Measurements from ENCODE around the gene DUS2. TPM values are rescaled to one million over a fixed set of nuclear protein-coding genes. Genes with fewer than 3 reads are reported as not detected.

DUS2 gene
- total and polyA plus RNA-seq, 2 donors: 11.1 to 12.2 TPM

GRCh38 chr16:68077866-68078700 is 55.0 kb downstream of the DUS2 start:
- Histone ChIP-seq H3K36me3 (ENCODE audit: control insufficient read depth in 2 of 2, insufficient read depth in 2 of 2, low read length in 1 of 2) (peaks cover 3 to 45% of the 10 kb centered on the region in 2 donors), H3K4me1 (ENCODE audit: control insufficient read depth in 2 of 2, insufficient read depth in 2 of 2, low read length in 2 of 2) (peaks cover 57 to 92% of the 10 kb centered on the region in 2 donors), H3K4me3 (ENCODE audit: low read length in 2 of 2) (no peak overlapping the region), H3K27me3 (ENCODE audit: control insufficient read depth in 2 of 2, insufficient read depth in 1 of 2, low read length in 1 of 2) (no peaks in the 10 kb centered on the region), H3K27ac (ENCODE audit: low read depth in 1 of 2, low read length in 1 of 2) (peak overlapping the region; percentile 79 to 89), H3K9me3 (ENCODE audit: control insufficient read depth in 2 of 2, insufficient read depth in 1 of 2, low read length in 1 of 2) (no peaks in the 10 kb centered on the region)
- 94% methylated on average over 7 of the region's 7 CpGs for WGBS
- no peak for DNase-seq (ENCODE audit: low read depth in 6 of 9, low spot score in 9 of 9)

- Histone ChIP-seq H3K4me1 (ENCODE audit: control insufficient read depth in 2 of 2, insufficient read depth in 2 of 2, low read length in 2 of 2) (peaks cover 64 to 92% of the 10 kb centered on the region in 2 donors), H3K36me3 (ENCODE audit: control insufficient read depth in 2 of 2, insufficient read depth in 2 of 2, low read length in 1 of 2) (peaks cover 3 to 41% of the 10 kb centered on the region in 2 donors), H3K4me3 (ENCODE audit: low read length in 2 of 2) (no peak overlapping the region), H3K27ac (ENCODE audit: low read depth in 1 of 2, low read length in 1 of 2) (peak overlapping the region; percentile 79 to 89), H3K9me3 (ENCODE audit: control insufficient read depth in 2 of 2, insufficient read depth in 1 of 2, low read length in 1 of 2) (no peaks in the 10 kb centered on the region), H3K27me3 (ENCODE audit: control insufficient read depth in 2 of 2, insufficient read depth in 1 of 2, low read length in 1 of 2) (no peaks in the 10 kb centered on the region)
- 96% methylated on average over 8 of the region's 8 CpGs for WGBS
- no peak for DNase-seq (ENCODE audit: low read depth in 6 of 9, low spot score in 9 of 9)
Measured at GRCh38 chr16:68078701-68079375, 55.8 kb downstream of the DUS2 start.

GRCh38 chr16:68079376-68079625 is 56.2 kb downstream of the DUS2 start:
- no peak for DNase-seq (ENCODE audit: low read depth in 6 of 9, low spot score in 9 of 9)
- peaks cover 63 to 92% of the 10 kb centered on the region in 2 donors for H3K4me1 ChIP-seq (ENCODE audit: control insufficient read depth in 2 of 2, insufficient read depth in 2 of 2, low read length in 2 of 2)

GRCh38 chr16:68079626-68080344 is 56.7 kb downstream of the DUS2 start:
- Histone ChIP-seq H3K4me3 (ENCODE audit: low read length in 2 of 2) (peak overlapping the region; percentile 1 to 20), H3K27me3 (ENCODE audit: control insufficient read depth in 2 of 2, insufficient read depth in 1 of 2, low read length in 1 of 2) (no peaks in the 10 kb centered on the region), H3K9me3 (ENCODE audit: control insufficient read depth in 2 of 2, insufficient read depth in 1 of 2, low read length in 1 of 2) (no peaks in the 10 kb centered on the region), H3K4me1 (ENCODE audit: control insufficient read depth in 2 of 2, insufficient read depth in 2 of 2, low read length in 2 of 2) (peaks cover 58 to 92% of the 10 kb centered on the region in 2 donors), H3K27ac (ENCODE audit: low read depth in 1 of 2, low read length in 1 of 2) (peak overlapping the region; percentile 79 to 89), H3K36me3 (ENCODE audit: control insufficient read depth in 2 of 2, insufficient read depth in 2 of 2, low read length in 1 of 2) (peaks cover 0 to 32% of the 10 kb centered on the region in 2 donors)
- DNase-seq (ENCODE audit: low read depth in 6 of 9, low spot score in 9 of 9): peak in 3 of 9 donors; percentile 50 to 84 (median 70)
- WGBS: 14% methylated on average over 13 of the region's 13 CpGs

More at GRCh38 chr16:68079376-68079625, 56.2 kb downstream of the DUS2 start:
- no peak overlapping the region for H3K4me3 ChIP-seq (ENCODE audit: low read length in 2 of 2)
- H3K36me3 ChIP-seq (ENCODE audit: control insufficient read depth in 2 of 2, insufficient read depth in 2 of 2, low read length in 1 of 2): peaks cover 3 to 37% of the 10 kb centered on the region in 2 donors
- H3K27ac ChIP-seq (ENCODE audit: low read depth in 1 of 2, low read length in 1 of 2): peak overlapping the region; percentile 79 to 89
- H3K9me3 ChIP-seq (ENCODE audit: control insufficient read depth in 2 of 2, insufficient read depth in 1 of 2, low read length in 1 of 2): no peaks in the 10 kb centered on the region
- no peaks in the 10 kb centered on the region for H3K27me3 ChIP-seq (ENCODE audit: control insufficient read depth in 2 of 2, insufficient read depth in 1 of 2, low read length in 1 of 2)

GRCh38 chr16:68081861-68082628 is 59.0 kb downstream of the DUS2 start:
- no peaks in the 10 kb centered on the region for H3K9me3 ChIP-seq (ENCODE audit: control insufficient read depth in 2 of 2, insufficient read depth in 1 of 2, low read length in 1 of 2)
- peaks cover 0 to 14% of the 10 kb centered on the region in 2 donors for H3K36me3 ChIP-seq (ENCODE audit: control insufficient read depth in 2 of 2, insufficient read depth in 2 of 2, low read length in 1 of 2)
- H3K4me3 ChIP-seq (ENCODE audit: low read length in 2 of 2): no peak overlapping the region
- no peak for DNase-seq (ENCODE audit: low read depth in 6 of 9, low spot score in 9 of 9)
- H3K27me3 ChIP-seq (ENCODE audit: control insufficient read depth in 2 of 2, insufficient read depth in 1 of 2, low read length in 1 of 2): no peaks in the 10 kb centered on the region
- peaks cover 50 to 76% of the 10 kb centered on the region in 2 donors for H3K4me1 ChIP-seq (ENCODE audit: control insufficient read depth in 2 of 2, insufficient read depth in 2 of 2, low read length in 2 of 2)
- no peak overlapping the region for H3K27ac ChIP-seq (ENCODE audit: low read depth in 1 of 2, low read length in 1 of 2)

- Histone ChIP-seq H3K27ac (ENCODE audit: low read depth in 1 of 2, low read length in 1 of 2) (peak overlapping the region in 1 of 2 donors; percentile 96), H3K9me3 (ENCODE audit: control insufficient read depth in 2 of 2, insufficient read depth in 1 of 2, low read length in 1 of 2) (no peaks in the 10 kb centered on the region), H3K4me1 (ENCODE audit: control insufficient read depth in 2 of 2, insufficient read depth in 2 of 2, low read length in 2 of 2) (peaks cover 50 to 71% of the 10 kb centered on the region in 2 donors), H3K36me3 (ENCODE audit: control insufficient read depth in 2 of 2, insufficient read depth in 2 of 2, low read length in 1 of 2) (peaks cover 0 to 11% of the 10 kb centered on the region in 2 donors), H3K4me3 (ENCODE audit: low read length in 2 of 2) (no peak overlapping the region), H3K27me3 (ENCODE audit: control insufficient read depth in 2 of 2, insufficient read depth in 1 of 2, low read length in 1 of 2) (no peaks in the 10 kb centered on the region)
- WGBS: 77% methylated on average over 2 of the region's 2 CpGs
- DNase-seq (ENCODE audit: low read depth in 6 of 9, low spot score in 9 of 9): no peak
Measured at GRCh38 chr16:68082629-68083238, 59.6 kb downstream of the DUS2 start.

- peak overlapping the region in 1 of 2 donors; percentile 96 for H3K27ac ChIP-seq (ENCODE audit: low read depth in 1 of 2, low read length in 1 of 2)
- H3K9me3 ChIP-seq (ENCODE audit: control insufficient read depth in 2 of 2, insufficient read depth in 1 of 2, low read length in 1 of 2): no peaks in the 10 kb centered on the region
- 98% methylated on average over 4 of the region's 4 CpGs for WGBS
- DNase-seq (ENCODE audit: low read depth in 6 of 9, low spot score in 9 of 9): no peak
- peaks cover 50 to 65% of the 10 kb centered on the region in 2 donors for H3K4me1 ChIP-seq (ENCODE audit: control insufficient read depth in 2 of 2, insufficient read depth in 2 of 2, low read length in 2 of 2)
- H3K4me3 ChIP-seq (ENCODE audit: low read length in 2 of 2): no peak overlapping the region
- H3K27me3 ChIP-seq (ENCODE audit: control insufficient read depth in 2 of 2, insufficient read depth in 1 of 2, low read length in 1 of 2): no peaks in the 10 kb centered on the region
- peaks cover 0 to 5% of the 10 kb centered on the region in 2 donors for H3K36me3 ChIP-seq (ENCODE audit: control insufficient read depth in 2 of 2, insufficient read depth in 2 of 2, low read length in 1 of 2)
Measured at GRCh38 chr16:68083239-68083781, 60.2 kb downstream of the DUS2 start.

- H3K9me3 ChIP-seq (ENCODE audit: control insufficient read depth in 2 of 2, insufficient read depth in 1 of 2, low read length in 1 of 2): no peaks in the 10 kb centered on the region
- peaks cover 43 to 61% of the 10 kb centered on the region in 2 donors for H3K4me1 ChIP-seq (ENCODE audit: control insufficient read depth in 2 of 2, insufficient read depth in 2 of 2, low read length in 2 of 2)
- WGBS: 67% methylated on average over 21 of the region's 21 CpGs
- H3K27me3 ChIP-seq (ENCODE audit: control insufficient read depth in 2 of 2, insufficient read depth in 1 of 2, low read length in 1 of 2): no peaks in the 10 kb centered on the region
- peak overlapping the region; percentile 64 to 83 for H3K4me3 ChIP-seq (ENCODE audit: low read length in 2 of 2)
- H3K27ac ChIP-seq (ENCODE audit: low read depth in 1 of 2, low read length in 1 of 2): peak overlapping the region; percentile 87 to 96
- DNase-seq (ENCODE audit: low read depth in 6 of 9, low spot score in 9 of 9): no peak
- no peaks in the 10 kb centered on the region for H3K36me3 ChIP-seq (ENCODE audit: control insufficient read depth in 2 of 2, insufficient read depth in 2 of 2, low read length in 1 of 2)
Measured at GRCh38 chr16:68083861-68084503, 60.9 kb downstream of the DUS2 start.
